ENCODE measurements around the gene RAP1GAP. TPM values are rescaled to one million over a fixed set of nuclear protein-coding genes. Genes with fewer than 3 reads are reported as not detected.

The RAP1GAP gene
- total RNA-seq, 1 donor from 2014 or later: 0.64 TPM

DNA sequence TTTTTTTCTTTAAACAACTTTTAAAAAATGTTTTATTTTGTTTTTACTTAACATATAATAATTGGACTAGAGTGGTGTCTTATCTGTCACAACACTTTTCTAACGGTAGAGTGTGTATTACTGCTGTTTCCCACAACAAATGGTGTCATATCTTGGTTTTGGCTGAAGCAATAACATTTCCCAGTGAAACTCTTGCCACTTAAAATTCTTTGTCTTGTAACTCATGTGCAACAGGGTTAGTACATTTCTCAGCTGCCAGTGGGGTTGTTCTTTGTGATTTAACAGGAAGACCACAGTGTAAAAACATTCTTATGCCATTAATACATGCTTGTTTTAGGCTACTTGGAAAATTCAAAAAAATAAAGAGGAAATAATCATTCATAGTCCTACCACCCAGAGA is 116.4 kb downstream of the RAP1GAP start:
- intact Hi-C loops (cut with DNase I): no loop called here
- H3K36me3 ChIP-seq: no peaks in the 10 kb centered on the region
- no peak overlapping the region for H3K27ac ChIP-seq
- no peaks in the 10 kb centered on the region for H3K9me3 ChIP-seq
- TF ChIP-seq, protein P1, sequence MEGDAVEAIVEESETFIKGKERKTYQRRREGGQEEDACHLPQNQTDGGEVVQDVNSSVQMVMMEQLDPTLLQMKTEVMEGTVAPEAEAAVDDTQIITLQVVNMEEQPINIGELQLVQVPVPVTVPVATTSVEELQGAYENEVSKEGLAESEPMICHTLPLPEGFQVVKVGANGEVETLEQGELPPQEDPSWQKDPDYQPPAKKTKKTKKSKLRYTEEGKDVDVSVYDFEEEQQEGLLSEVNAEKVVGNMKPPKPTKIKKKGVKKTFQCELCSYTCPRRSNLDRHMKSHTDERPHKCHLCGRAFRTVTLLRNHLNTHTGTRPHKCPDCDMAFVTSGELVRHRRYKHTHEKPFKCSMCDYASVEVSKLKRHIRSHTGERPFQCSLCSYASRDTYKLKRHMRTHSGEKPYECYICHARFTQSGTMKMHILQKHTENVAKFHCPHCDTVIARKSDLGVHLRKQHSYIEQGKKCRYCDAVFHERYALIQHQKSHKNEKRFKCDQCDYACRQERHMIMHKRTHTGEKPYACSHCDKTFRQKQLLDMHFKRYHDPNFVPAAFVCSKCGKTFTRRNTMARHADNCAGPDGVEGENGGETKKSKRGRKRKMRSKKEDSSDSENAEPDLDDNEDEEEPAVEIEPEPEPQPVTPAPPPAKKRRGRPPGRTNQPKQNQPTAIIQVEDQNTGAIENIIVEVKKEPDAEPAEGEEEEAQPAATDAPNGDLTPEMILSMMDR (IDR thresholded peaks at IDR 0.05): no peak
- no peaks in the 10 kb centered on the region for H3K27me3 ChIP-seq
- no peak for DNase-seq (ENCODE audit: low spot score in 2 of 2)
- H3K4me1 ChIP-seq: no peaks in the 10 kb centered on the region
- H3K4me3 ChIP-seq: no peak overlapping the region

DNA sequence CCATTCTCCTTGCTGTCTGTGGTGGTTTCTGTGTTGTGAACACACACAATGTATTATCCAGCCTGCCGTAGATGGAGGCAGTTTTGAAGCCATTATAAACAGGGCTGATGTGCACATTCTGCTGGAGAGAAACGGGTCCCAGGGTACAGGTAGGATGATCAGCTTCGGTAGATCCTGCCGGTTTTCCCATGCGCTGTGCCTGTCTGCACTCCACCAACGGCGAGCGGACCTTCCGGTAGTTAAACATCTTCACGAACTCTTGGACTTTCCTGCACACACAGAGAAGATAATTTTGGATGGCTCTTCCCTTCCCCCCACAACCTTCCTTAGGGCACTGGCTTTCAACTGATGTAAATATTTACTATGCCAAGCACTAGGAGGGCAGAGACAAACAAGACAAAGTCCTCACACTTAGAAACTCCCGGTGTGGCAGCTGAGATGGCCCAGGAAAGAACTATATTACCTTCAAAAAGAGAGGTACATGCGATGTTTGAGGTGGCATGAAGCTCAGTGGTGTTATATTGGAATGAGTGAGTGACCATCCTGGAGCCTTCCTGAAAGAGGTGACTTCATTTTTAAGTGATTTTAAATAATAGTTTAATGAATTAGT is 118.2 kb downstream of the RAP1GAP start:
- Histone ChIP-seq H3K4me3 (no peak overlapping the region), H3K27ac (no peak overlapping the region), H3K4me1 (no peaks in the 10 kb centered on the region), H3K36me3 (no peaks in the 10 kb centered on the region), H3K27me3 (no peaks in the 10 kb centered on the region), H3K9me3 (no peaks in the 10 kb centered on the region)
- TF ChIP-seq, protein P1 (IDR thresholded peaks at IDR 0.05): no peak
- DNase-seq (ENCODE audit: low spot score in 2 of 2): no peak
- intact Hi-C loops (cut with DNase I): no loop called here

DNA sequence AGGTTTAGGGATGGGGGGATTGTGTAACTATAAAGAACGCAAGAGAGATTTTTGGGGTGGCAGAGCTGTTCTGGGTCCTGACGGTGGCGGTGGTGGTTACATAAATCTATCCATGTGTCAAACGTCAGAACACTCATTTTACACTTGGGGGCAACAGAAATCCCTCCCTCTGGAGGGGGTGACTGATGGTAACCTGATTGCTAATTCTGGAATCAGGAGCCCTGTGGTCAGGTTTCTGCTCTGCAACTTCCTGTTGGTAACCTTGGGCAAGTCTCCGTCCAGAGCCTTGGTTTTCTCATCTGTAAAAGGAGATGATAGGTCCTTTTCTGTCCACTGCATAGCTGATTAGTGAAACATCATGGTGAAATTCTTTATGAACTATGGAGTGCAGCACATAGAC is 119.1 kb downstream of the RAP1GAP start:
- no peak overlapping the region for H3K4me3 ChIP-seq
- no peaks in the 10 kb centered on the region for H3K9me3 ChIP-seq
- H3K27me3 ChIP-seq: no peaks in the 10 kb centered on the region
- DNase-seq (ENCODE audit: low spot score in 2 of 2): no peak
- TF ChIP-seq, protein P1 (IDR thresholded peaks at IDR 0.05): no peak
- no peaks in the 10 kb centered on the region for H3K4me1 ChIP-seq
- intact Hi-C loops (cut with DNase I): no loop called here
- H3K27ac ChIP-seq: no peak overlapping the region
- H3K36me3 ChIP-seq: no peaks in the 10 kb centered on the region

- TF ChIP-seq, protein P1 (IDR thresholded peaks at IDR 0.05): no peak
- no peak overlapping the region for H3K27ac ChIP-seq
- intact Hi-C loops (cut with DNase I): no loop called here
These were observed 121.3 kb downstream of the RAP1GAP start for GRCh38 chr1:21547876-21548275.

More at GRCh38 chr1:21547876-21548275, 121.3 kb downstream of the RAP1GAP start:
- H3K36me3 ChIP-seq: no peaks in the 10 kb centered on the region
- no peaks in the 10 kb centered on the region for H3K27me3 ChIP-seq
- no peak for DNase-seq (ENCODE audit: low spot score in 2 of 2)
- no peaks in the 10 kb centered on the region for H3K4me1 ChIP-seq
- no peak overlapping the region for H3K4me3 ChIP-seq
- no peaks in the 10 kb centered on the region for H3K9me3 ChIP-seq

Other genes with a start within 250 kb of the RAP1GAP start
- gene NBPF3, start 229.2 kb downstream of the RAP1GAP start, total RNA-seq: 3.9 TPM
- 35.3 TPM for gene ALPL, start 159.9 kb downstream of the RAP1GAP start, total RNA-seq
- gene USP48, start 113.8 kb upstream of the RAP1GAP start, total RNA-seq: 41.3 TPM
- gene LDLRAD2, start 142.9 kb upstream of the RAP1GAP start, total RNA-seq: not detected